HL-60 (cell line): Measurements from ENCODE around the gene HACD2.

Experiments
- DNase-seq, 2 experiments: peaks; one replicate each; pipeline ENCODE4 v3.0.0-alpha.2; 2010 to 2020; ENCODE audit warnings: low read depth in 1 of 2, low spot score in 1 of 2
- H3K27ac ChIP-seq: fragments of 250-450 bp; sonication (Bioruptor Pico); replicated peaks from 2 replicates; pipeline ENCODE4 v1.5.1; 2020; ENCODE audit warnings: mild to moderate bottlenecking, moderate library complexity
- H3K27me3 ChIP-seq: fragments of 250-450 bp; sonication (Bioruptor Pico); 2 replicates; pipeline ENCODE4 v1.5.1; 2021; ENCODE audit warnings: mild to moderate bottlenecking, moderate library complexity; ENCODE audit not compliant: insufficient read depth, poor library complexity, severe bottlenecking
- H3K4me3 ChIP-seq: replicated peaks from 2 replicates; pipeline ENCODE4 v1.5.1; 2011; ENCODE audit warnings: mild to moderate bottlenecking, control low read depth, low read length; ENCODE audit not compliant: insufficient read depth
- GABPA ChIP-seq: IDR thresholded peaks from 2 replicates; pipeline ENCODE4 v1.6.1; 2012; ENCODE audit warnings: low read depth
- POLR2AphosphoS5 ChIP-seq: IDR thresholded peaks from 2 replicates; pipeline ENCODE4 v1.6.1; 2012; ENCODE audit warnings: low read depth
- SPI1 ChIP-seq: IDR thresholded peaks from 2 replicates; pipeline ENCODE4 v1.6.1; 2012; ENCODE audit warnings: low read depth, mild to moderate bottlenecking, borderline replicate concordance
- TF ChIP-seq, protein P1 (sequence below): IDR thresholded peaks from one replicate; pipeline ENCODE4 v1.5.1; 2011; ENCODE audit warnings: low read length, control low read depth, inconsistent platforms; ENCODE audit not compliant: insufficient read depth
- TF ChIP-seq, protein P2 (sequence below): IDR thresholded peaks from 2 replicates; pipeline ENCODE4 v1.6.1; 2012; ENCODE audit warnings: low read depth; ENCODE audit not compliant: insufficient replicate concordance

The HACD2 gene

DNA sequence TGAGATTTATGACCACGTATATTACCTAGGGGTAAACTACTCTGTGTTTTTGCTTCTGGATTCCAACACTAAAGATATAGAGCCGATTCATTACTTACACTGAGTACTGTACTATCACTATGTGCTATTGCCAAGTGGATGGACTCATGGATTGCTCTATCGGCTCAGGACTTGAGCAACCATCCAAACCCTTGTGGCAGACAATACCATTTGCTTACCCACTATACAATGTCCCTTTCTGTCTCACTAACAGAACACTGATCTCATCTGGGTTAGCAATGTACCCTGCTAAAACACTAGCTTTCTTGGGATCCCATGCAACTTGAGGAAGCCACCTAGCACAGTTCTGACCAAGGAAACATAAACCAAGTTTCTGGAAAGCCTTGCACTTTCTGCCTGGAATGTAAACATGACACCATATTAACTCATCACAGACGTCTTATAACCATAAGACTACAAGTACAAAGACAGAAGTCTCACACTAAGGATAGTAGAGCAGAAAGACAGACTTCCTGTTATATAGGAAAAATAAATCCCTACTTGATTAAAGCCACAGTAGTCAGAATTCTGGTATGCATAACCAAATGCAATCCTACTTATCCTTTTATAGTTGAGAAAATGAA is 38.6 kb downstream of the HACD2 start:
- Histone ChIP-seq H3K27ac (no peak overlapping the region), H3K4me3 (no peak overlapping the region)
- TF ChIP-seq, protein P1, sequence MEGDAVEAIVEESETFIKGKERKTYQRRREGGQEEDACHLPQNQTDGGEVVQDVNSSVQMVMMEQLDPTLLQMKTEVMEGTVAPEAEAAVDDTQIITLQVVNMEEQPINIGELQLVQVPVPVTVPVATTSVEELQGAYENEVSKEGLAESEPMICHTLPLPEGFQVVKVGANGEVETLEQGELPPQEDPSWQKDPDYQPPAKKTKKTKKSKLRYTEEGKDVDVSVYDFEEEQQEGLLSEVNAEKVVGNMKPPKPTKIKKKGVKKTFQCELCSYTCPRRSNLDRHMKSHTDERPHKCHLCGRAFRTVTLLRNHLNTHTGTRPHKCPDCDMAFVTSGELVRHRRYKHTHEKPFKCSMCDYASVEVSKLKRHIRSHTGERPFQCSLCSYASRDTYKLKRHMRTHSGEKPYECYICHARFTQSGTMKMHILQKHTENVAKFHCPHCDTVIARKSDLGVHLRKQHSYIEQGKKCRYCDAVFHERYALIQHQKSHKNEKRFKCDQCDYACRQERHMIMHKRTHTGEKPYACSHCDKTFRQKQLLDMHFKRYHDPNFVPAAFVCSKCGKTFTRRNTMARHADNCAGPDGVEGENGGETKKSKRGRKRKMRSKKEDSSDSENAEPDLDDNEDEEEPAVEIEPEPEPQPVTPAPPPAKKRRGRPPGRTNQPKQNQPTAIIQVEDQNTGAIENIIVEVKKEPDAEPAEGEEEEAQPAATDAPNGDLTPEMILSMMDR: no peak
- TF ChIP-seq POLR2AphosphoS5 (no peak), SPI1 (no peak), GABPA (no peak)
- TF ChIP-seq, protein P2, sequence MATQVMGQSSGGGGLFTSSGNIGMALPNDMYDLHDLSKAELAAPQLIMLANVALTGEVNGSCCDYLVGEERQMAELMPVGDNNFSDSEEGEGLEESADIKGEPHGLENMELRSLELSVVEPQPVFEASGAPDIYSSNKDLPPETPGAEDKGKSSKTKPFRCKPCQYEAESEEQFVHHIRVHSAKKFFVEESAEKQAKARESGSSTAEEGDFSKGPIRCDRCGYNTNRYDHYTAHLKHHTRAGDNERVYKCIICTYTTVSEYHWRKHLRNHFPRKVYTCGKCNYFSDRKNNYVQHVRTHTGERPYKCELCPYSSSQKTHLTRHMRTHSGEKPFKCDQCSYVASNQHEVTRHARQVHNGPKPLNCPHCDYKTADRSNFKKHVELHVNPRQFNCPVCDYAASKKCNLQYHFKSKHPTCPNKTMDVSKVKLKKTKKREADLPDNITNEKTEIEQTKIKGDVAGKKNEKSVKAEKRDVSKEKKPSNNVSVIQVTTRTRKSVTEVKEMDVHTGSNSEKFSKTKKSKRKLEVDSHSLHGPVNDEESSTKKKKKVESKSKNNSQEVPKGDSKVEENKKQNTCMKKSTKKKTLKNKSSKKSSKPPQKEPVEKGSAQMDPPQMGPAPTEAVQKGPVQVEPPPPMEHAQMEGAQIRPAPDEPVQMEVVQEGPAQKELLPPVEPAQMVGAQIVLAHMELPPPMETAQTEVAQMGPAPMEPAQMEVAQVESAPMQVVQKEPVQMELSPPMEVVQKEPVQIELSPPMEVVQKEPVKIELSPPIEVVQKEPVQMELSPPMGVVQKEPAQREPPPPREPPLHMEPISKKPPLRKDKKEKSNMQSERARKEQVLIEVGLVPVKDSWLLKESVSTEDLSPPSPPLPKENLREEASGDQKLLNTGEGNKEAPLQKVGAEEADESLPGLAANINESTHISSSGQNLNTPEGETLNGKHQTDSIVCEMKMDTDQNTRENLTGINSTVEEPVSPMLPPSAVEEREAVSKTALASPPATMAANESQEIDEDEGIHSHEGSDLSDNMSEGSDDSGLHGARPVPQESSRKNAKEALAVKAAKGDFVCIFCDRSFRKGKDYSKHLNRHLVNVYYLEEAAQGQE: no peak

DNA sequence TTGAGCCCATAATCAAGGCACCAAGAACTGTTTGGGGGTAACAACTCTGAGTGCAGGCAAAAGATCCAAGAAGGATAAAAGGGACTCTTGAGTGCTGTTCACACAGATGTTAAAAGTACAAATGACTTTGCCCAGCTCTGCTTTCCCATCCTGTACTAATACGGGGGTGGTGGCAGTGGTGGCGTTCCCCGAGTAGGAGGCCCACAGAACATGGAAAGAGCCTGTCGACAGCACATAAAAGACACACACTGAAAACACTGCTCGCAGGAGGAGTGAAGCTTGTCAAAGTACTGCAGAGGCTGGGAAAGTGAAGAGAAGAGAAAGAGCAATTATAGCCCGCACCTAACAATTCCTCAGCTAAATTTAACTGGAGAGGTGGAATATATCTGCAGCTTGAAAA is 40.9 kb downstream of the HACD2 start:
- Histone ChIP-seq H3K27ac (no peak overlapping the region), H3K4me3 (no peak overlapping the region)
- TF ChIP-seq, protein P1: no peak
- TF ChIP-seq SPI1 (no peak), POLR2AphosphoS5 (no peak), GABPA (no peak)
- TF ChIP-seq, protein P2: no peak

More for the DNA sequence above, 38.6 kb downstream of the HACD2 start:
- no peak for DNase-seq
- no peaks in the 10 kb centered on the region for H3K27me3 ChIP-seq

DNA sequence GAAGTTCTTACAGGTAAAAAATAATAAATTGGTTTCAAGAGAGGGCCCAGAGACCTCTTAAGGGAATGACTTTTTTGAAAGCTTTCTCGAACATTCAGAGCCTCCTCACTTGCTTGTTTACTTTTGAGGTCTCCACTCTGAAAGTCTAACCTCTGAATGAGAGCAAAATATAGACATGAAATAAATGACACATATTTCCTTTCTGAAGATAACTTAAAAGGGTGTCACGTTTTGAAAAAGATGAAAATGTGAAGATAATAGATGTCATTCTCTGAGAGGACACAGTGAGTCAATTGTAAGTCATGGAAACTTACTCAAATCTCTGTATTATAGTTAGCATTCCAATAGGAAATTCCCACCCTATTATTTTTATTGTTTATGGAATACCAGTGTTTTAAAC is 44.6 kb downstream of the HACD2 start:
- Histone ChIP-seq H3K4me3 (no peak overlapping the region), H3K27me3 (no peaks in the 10 kb centered on the region), H3K27ac (no peak overlapping the region)
- no peak for DNase-seq
- TF ChIP-seq SPI1 (no peak), GABPA (no peak), POLR2AphosphoS5 (no peak)
- TF ChIP-seq, protein P2: no peak
- TF ChIP-seq, protein P1: no peak

More for the DNA sequence above, 40.9 kb downstream of the HACD2 start:
- DNase-seq: no peak
- no peaks in the 10 kb centered on the region for H3K27me3 ChIP-seq
